ENCODE data around the gene ZBTB5. TPM values are rescaled to one million over a fixed set of nuclear protein-coding genes. Genes with fewer than 3 reads are reported as not detected.
A peak's percentile ranks its signal among the peaks of the same experiment; 100 is the strongest.

ZBTB5 gene
- total and polyA plus RNA-seq, 5 experiments from 2014 or later, result 0.50 to 13.2 (median 0.83) TPM

GRCh38 chr9:37444890-37445289 lies 20.4 kb downstream of the ZBTB5 start:
- Mint-ChIP-seq H3K36me3 (peaks cover 0 to 48% (median 9%) of the 10 kb centered on the region in 3 donors), H3K4me3 (no peak overlapping the region), H3K9me3 (no peaks in the 10 kb centered on the region), H3K27me3 (no peaks in the 10 kb centered on the region), H3K4me1 (peaks cover 11 to 29% (median 15%) of the 10 kb centered on the region in 4 donors), H3K27ac (peak overlapping the region in 3 of 10 donors; percentile 55 to 75 (median 60))
- DNase-seq, result no peak
- POLR2A ChIA-PET, result interaction anchor here (0.7 kb wide), 1 partner anchor 42 kb away, joined by 5 read pairs; no protein-coding TSS in a partner anchor
- no peak for ATAC-seq

DNA sequence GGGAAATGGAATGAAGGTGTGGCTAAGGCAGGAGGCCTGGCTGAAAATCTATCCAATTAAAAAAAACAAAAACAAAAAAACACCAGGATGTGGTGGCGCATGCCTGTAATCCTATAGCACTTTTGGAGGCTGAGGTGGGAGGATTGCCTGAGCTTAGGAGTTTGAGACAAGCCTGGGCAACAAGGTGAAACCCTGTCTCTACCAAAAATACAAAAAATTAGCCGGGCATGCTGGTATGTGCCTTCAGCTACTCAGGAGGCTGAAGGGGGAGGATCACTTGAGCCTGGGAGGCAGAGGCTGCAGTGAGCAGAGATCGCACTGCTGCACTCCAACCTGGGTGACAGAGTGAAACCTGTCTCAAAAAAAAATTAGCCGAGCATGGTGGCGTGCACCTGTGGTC lies 21.7 kb downstream of the ZBTB5 start:
- Mint-ChIP-seq H3K36me3 (peaks cover 0 to 54% (median 8%) of the 10 kb centered on the region in 3 donors), H3K4me1 (peaks cover 11 to 29% (median 15%) of the 10 kb centered on the region in 4 donors), H3K9me3 (no peaks in the 10 kb centered on the region), H3K4me3 (no peak overlapping the region), H3K27me3 (no peaks in the 10 kb centered on the region), H3K27ac (peak overlapping the region in 3 of 10 donors; percentile 17 to 77 (median 57))
- ATAC-seq (no peak), DNase-seq (no peak)
- POLR2A ChIA-PET, result no interaction called here

DNA sequence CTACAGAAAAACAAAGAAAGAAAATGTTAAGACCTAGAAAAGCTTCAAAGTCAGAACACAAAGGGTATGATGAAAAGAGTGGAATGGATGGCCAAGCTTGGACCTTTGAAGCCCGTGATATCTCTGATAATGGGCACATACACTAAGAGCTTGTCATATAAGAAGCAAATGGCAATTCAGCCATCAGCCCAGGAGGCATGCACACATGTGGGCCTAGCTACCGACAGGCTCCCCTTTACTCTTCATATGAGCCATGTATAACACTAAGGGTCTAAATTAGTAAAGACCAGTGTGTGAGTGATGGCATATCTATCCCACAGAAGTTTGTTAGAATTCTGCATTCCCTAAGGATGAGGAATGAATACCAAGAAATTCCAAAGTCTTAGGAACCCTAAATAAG lies 22.7 kb downstream of the ZBTB5 start:
- Mint-ChIP-seq H3K27ac (peak overlapping the region in 4 of 10 donors; percentile 21 to 77 (median 36)), H3K4me3 (no peak overlapping the region), H3K9me3 (no peaks in the 10 kb centered on the region), H3K4me1 (peaks cover 9 to 23% (median 16%) of the 10 kb centered on the region in 4 donors), H3K36me3 (peaks cover 0 to 62% (median 13%) of the 10 kb centered on the region in 3 donors), H3K27me3 (no peaks in the 10 kb centered on the region)
- ATAC-seq (no peak), DNase-seq (no peak)
- POLR2A ChIA-PET, result interaction anchor here (0.6 kb wide), 1 partner anchor 231 kb away, joined by 5 read pairs; no protein-coding TSS in a partner anchor

GRCh38 chr9:37441776-37442370 lies 23.4 kb downstream of the ZBTB5 start:
- Mint-ChIP-seq H3K27ac (peak overlapping the region in 2 of 10 donors; percentile 51), H3K36me3 (peaks cover 0 to 67% (median 14%) of the 10 kb centered on the region in 3 donors), H3K9me3 (no peaks in the 10 kb centered on the region), H3K4me3 (no peak overlapping the region), H3K27me3 (no peaks in the 10 kb centered on the region), H3K4me1 (peaks cover 5 to 19% (median 14%) of the 10 kb centered on the region in 4 donors)
- POLR2A ChIA-PET, result interaction anchor here (1.6 kb wide), 1 partner anchor 24 kb away, joined by 4 read pairs; the partner anchor contains the start of gene ZBTB5
- ATAC-seq, result no peak
- no peak for DNase-seq

DNA sequence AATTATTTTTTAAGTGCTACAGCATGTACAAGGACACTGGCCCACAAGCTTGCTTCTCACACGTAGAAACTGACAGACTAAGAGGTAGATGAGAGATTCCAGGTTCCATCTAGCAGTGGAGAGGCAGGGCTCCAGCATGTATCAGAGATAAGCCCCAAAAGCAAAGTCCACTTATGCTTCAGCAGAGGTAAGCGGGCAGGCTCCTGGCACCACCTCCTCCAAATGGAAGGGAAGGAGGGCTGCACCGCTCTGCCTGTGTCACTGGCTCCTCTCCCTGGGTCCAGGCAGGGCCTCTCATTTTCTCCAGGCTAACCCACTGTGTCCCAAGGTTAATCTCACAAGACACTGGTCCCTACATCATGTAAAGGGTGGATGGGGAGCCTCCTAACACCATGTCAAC lies 26.9 kb downstream of the ZBTB5 start:
- Mint-ChIP-seq H3K36me3 (peaks cover 0 to 76% (median 17%) of the 10 kb centered on the region in 3 donors), H3K27me3 (no peaks in the 10 kb centered on the region), H3K4me3 (no peak overlapping the region), H3K4me1 (peaks cover 0 to 7% (median 3%) of the 10 kb centered on the region in 4 donors), H3K27ac (peak overlapping the region in 3 of 10 donors; percentile 24 to 60 (median 29)), H3K9me3 (no peaks in the 10 kb centered on the region)
- POLR2A ChIA-PET, result no interaction called here
- no peak for DNase-seq
- ATAC-seq, result no peak

DNA sequence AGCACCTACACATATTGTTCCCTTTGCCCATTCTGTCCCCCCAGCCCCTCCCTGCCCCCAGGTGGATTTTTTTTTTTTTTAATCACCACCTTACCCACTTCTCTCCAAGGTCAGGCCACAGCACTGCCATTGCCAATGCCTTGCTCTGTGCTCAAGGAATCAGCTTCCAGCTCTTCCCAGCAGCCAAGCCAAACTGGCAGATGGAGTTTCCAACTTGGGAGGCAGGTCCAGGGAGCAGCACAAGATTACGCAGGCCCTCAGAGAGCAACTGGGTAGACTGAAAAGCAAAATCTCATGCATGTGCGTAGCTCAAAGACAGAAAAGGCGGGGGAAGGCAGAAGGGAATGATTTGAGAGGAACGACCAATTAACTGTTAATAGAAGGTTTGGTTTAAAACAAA lies 27.6 kb downstream of the ZBTB5 start:
- POLR2A ChIA-PET, result no interaction called here
- Mint-ChIP-seq H3K4me1 (peaks cover 0 to 9% (median 6%) of the 10 kb centered on the region in 4 donors), H3K36me3 (peaks cover 0 to 81% (median 17%) of the 10 kb centered on the region in 3 donors), H3K9me3 (no peaks in the 10 kb centered on the region), H3K27me3 (no peaks in the 10 kb centered on the region), H3K27ac (no peak overlapping the region), H3K4me3 (no peak overlapping the region)
- no peak for ATAC-seq
- no peak for DNase-seq

DNA sequence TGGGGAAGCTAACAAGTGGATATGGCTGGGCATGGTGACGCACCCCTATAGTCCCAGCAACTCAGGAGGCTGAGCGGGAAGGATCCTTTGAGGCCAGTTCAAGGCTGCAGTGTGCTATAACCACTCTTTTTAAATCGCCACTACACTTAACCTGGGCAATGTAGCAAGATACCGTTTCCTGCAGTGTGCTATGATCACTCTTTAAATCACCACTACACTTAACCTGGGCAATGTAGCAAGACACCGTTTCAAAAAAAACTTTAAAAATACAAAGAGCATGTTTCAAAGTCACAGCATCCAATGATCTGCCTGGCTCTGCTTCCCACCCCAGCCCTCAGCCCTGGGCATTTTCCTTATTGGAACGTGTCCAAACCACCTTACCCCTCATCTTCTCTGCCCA lies 28.2 kb downstream of the ZBTB5 start:
- Mint-ChIP-seq H3K27ac (peak overlapping the region in 2 of 10 donors; percentile 19 to 21), H3K4me3 (no peak overlapping the region), H3K36me3 (peaks cover 0 to 75% (median 16%) of the 10 kb centered on the region in 3 donors), H3K4me1 (peaks cover 0 to 10% (median 6%) of the 10 kb centered on the region in 4 donors), H3K27me3 (no peaks in the 10 kb centered on the region), H3K9me3 (no peaks in the 10 kb centered on the region)
- DNase-seq, result no peak
- POLR2A ChIA-PET, result interaction anchor here (0.6 kb wide), 1 partner anchor 11 kb away, joined by 3 read pairs; no protein-coding TSS in a partner anchor
- no peak for ATAC-seq

GRCh38 chr9:37436540-37436939 lies 28.7 kb downstream of the ZBTB5 start:
- ATAC-seq (no peak), DNase-seq (no peak)
- POLR2A ChIA-PET, result interaction anchor here (0.6 kb wide), 1 partner anchor 10 kb away, joined by 3 read pairs; no protein-coding TSS in a partner anchor
- H3K4me3 Mint-ChIP-seq, result no peak overlapping the region
- H3K4me1 Mint-ChIP-seq, result peaks cover 0 to 14% (median 6%) of the 10 kb centered on the region in 4 donors
- H3K9me3 Mint-ChIP-seq, result no peaks in the 10 kb centered on the region
- peak overlapping the region in 3 of 10 donors; percentile 19 to 39 (median 27) for H3K27ac Mint-ChIP-seq
- H3K36me3 Mint-ChIP-seq, result peaks cover 0 to 70% (median 11%) of the 10 kb centered on the region in 3 donors
- no peaks in the 10 kb centered on the region for H3K27me3 Mint-ChIP-seq

DNA sequence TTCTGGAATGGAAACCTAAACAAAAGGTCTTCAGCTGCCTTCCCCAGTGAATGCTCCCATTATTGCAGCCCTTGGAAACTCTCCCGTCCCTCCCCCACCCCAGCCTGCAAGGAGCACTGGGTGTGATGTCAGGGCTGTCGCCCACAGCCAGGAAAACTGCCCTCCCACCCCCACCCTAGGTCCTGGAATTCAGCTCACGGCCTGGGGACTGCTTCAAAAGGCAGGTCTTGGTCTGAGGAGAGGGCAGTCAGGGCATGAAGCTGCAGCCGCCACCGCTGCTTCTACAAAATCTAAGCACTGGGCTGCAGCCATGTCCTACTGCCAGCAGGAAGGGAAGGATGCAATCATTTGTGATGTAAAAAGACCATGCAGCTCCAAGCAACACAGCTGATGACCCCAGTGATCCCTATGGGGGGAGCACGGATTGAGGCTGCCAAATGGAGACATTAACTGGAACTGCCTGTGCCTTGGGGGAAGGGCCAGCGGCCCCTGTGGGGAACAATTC lies 31.3 kb downstream of the ZBTB5 start:
- POLR2A ChIA-PET, result no interaction called here
- H3K4me3 Mint-ChIP-seq, result no peak overlapping the region
- ATAC-seq (no peak), DNase-seq (no peak)
- H3K4me1 Mint-ChIP-seq, result peaks cover 0 to 17% (median 4%) of the 10 kb centered on the region in 4 donors
- peaks cover 0 to 48% (median 9%) of the 10 kb centered on the region in 3 donors for H3K36me3 Mint-ChIP-seq
- H3K27me3 Mint-ChIP-seq, result no peaks in the 10 kb centered on the region
- peak overlapping the region in 3 of 10 donors; percentile 24 to 78 (median 49) for H3K27ac Mint-ChIP-seq
- H3K9me3 Mint-ChIP-seq, result no peaks in the 10 kb centered on the region

DNA sequence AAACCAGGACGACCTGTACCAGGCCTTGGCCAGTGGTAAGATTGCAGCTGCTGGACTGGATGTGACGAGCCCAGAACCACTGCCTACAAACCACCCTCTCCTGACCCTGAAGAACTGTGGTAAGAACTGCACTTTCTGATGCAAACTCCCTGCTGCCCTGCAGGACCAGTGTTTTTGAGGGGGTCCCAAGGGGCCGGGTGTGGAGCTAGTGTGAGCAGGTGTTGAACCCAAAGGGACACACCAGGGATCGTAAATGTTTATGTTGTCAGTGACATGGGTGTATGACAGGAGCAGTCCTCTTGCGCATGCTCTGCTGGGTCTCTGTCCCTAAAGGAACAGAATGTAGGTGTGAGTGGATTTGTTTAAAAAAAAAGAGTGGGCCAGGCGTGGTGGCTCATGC lies 33.2 kb downstream of the ZBTB5 start:
- Mint-ChIP-seq H3K27ac (peak overlapping the region in 1 of 10 donors; percentile 66), H3K27me3 (no peaks in the 10 kb centered on the region), H3K4me3 (no peak overlapping the region), H3K4me1 (peaks cover 0 to 17% (median 2%) of the 10 kb centered on the region in 4 donors), H3K36me3 (peaks cover 0 to 48% (median 4%) of the 10 kb centered on the region in 3 donors), H3K9me3 (no peaks in the 10 kb centered on the region)
- no peak for DNase-seq
- ATAC-seq, result no peak
- POLR2A ChIA-PET, result interaction anchor here (1.3 kb wide), 1 partner anchor 33 kb away, joined by 3 read pairs; the partner anchor contains the start of gene ZBTB5

DNA sequence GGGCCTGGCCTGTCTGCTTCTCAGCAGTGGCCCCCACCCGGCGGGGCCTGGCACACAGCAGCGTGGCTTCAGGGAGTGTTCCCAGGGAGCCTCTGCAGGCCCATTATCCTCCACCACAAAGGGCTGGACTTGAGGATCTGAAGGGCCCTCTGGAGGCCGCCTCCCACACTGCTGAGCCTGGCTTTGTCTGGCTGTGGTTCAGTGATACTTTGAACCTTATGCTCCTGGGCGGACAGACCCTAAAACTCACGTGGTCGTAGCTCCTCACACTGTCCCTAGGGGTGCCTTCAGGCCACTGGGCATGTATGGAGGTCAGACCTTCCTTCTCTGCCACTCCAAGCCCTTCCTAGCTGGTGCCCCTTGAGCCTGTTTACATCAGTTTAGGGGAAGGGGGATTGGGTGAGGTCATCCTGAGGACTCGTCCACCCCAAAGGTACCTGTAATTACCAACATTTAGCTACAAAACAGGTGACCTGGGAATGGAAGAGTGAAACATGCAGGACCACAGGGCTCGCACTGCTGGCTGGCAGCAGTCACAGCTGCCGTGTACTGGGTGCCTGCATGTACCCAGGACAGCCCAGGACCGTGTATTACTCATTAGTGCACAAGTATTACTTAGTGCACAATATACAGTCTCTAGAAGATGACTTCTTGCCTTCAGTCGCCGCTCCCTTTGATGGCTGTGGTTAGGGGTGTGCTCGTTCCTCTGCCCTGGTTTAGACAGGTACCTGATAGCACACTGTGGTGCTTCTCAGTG lies 34.2 kb downstream of the ZBTB5 start:
- POLR2A ChIA-PET, result interaction anchor here (1.3 kb wide), 1 partner anchor 34 kb away, joined by 3 read pairs; the partner anchor contains the start of gene ZBTB5

DNA sequence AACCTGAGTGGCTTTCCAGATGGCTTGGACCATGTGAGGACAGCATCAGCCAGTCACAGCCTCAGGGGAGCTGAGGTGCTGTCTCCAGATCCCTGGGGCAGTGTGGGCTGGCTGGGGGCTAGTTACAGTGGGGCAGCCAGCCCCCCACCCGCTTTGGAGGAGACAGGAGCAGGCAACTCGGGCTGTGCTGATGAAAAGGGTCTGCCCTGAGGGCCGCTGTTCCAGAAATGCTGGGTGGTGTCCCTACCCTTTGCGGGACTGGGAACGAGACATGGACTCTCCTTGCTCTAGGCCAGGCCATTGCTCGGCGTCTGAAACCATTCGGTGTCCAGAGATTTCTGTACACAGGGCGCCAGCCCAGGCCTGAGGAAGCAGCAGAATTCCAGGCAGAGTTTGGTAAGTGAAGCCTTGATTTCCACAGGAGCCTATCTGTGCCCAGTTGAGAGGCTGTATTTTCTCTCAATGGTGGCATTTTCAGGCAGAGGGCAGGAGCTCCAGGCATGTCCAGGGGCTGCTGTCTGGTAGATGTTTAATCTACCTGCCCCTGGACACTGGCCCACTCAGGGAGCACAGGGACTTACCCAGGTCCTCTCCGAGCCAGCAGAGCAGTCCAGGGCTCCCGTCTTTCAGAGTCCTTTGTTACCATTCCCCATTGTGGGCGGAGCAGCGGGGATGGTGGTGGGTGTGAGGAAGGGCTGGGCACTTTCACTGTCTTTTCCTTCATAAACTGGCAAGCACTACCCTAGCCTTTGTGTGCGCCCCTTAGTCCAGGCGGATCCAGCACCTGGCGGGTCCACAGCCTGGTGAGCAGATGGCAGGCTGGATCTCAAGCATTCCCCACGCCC lies 35.6 kb downstream of the ZBTB5 start:
- peak overlapping the region in 1 of 10 donors; percentile 48 for H3K27ac Mint-ChIP-seq
- peaks cover 0 to 43% (median 1%) of the 10 kb centered on the region in 3 donors for H3K36me3 Mint-ChIP-seq
- no peak overlapping the region for H3K4me3 Mint-ChIP-seq
- no peaks in the 10 kb centered on the region for H3K27me3 Mint-ChIP-seq
- peaks cover 0 to 17% (median 5%) of the 10 kb centered on the region in 4 donors for H3K4me1 Mint-ChIP-seq
- POLR2A ChIA-PET, result no interaction called here
- DNase-seq (no peak), ATAC-seq (no peak)
- H3K9me3 Mint-ChIP-seq, result no peaks in the 10 kb centered on the region

More for the DNA sequence above, 34.2 kb downstream of the ZBTB5 start:
- DNase-seq (no peak), ATAC-seq (no peak)
- Mint-ChIP-seq H3K4me3 (no peak overlapping the region), H3K27ac (peak overlapping the region in 4 of 10 donors; percentile 12 to 89 (median 26)), H3K4me1 (peaks cover 0 to 17% (median 2%) of the 10 kb centered on the region in 4 donors), H3K27me3 (no peaks in the 10 kb centered on the region), H3K9me3 (no peaks in the 10 kb centered on the region), H3K36me3 (peaks cover 0 to 48% (median 2%) of the 10 kb centered on the region in 3 donors)
